Stomach (tissue), 9 donors: ENCODE results near the gene MS4A5. TPM values are rescaled to one million over a fixed set of nuclear protein-coding genes. Genes with fewer than 3 reads are reported as not detected.

ENCODE experiments used
- DNase-seq, 2 donors: peaks; one replicate each; pipeline versions ENCODE4 v3.0.0 to v3.0.0-alpha.2; 2013 to 2019
- H3K27ac ChIP-seq, 5 donors: fragments of 200-600 bp in 4 of 5; sonication (generic) in 4 of 5; one replicate each; pipeline ENCODE4 v1.5.1; 2013 to 2019; ENCODE audit warnings: mild to moderate bottlenecking in 1 of 5, moderate library complexity in 1 of 5
- H3K27me3 ChIP-seq, 3 donors: fragments of 200-600 bp; sonication (generic); one replicate each; pipeline ENCODE4 v1.5.1; 2017 to 2019; ENCODE audit warnings: mixed run types in 1 of 3
- H3K36me3 ChIP-seq, 4 donors: fragments of 200-600 bp; sonication (generic); 1 replicate in 3 of 4; 2 replicates in 1 of 4; pipeline ENCODE4 v1.5.1; 2016 to 2019
- H3K4me1 ChIP-seq, 4 donors: fragments of 200-600 bp; sonication (generic); one replicate each; pipeline ENCODE4 v1.5.1; 2016 to 2019
- H3K4me3 ChIP-seq, 4 donors: fragments of 200-600 bp; sonication (generic) in 3 of 4; one replicate each; pipeline ENCODE4 v1.5.1; 2016 to 2019; ENCODE audit warnings: mild to moderate bottlenecking in 1 of 4
- H3K9me3 ChIP-seq, 4 donors: fragments of 200-600 bp; sonication (generic); one replicate each; pipeline ENCODE4 v1.5.1; 2016 to 2019
- CTCF ChIP-seq, 7 experiments: fragments of 450-650 bp in 4 of 7; fragments of 200-600 bp in 3 of 7; sonication (generic) in 3 of 7; IDR thresholded peaks; one replicate each; pipeline ENCODE4 v1.5.1; 2016 to 2019; ENCODE audit warnings: antibody characterized with exemption in 7 of 7, control low read depth in 2 of 7, mild to moderate bottlenecking in 1 of 7
- EP300 ChIP-seq: sonication (generic); formaldehyde crosslinking; IDR thresholded peaks from one replicate; pipeline ENCODE4 v1.6.1; 2017; ENCODE audit warnings: antibody characterized with exemption
- POLR2A ChIP-seq, 4 donors: fragments of 450-650 bp; IDR thresholded peaks; one replicate each; pipeline ENCODE4 v1.6.1; 2016; ENCODE audit warnings: antibody characterized with exemption in 4 of 4, control low read depth in 2 of 4, mild to moderate bottlenecking in 1 of 4, moderate library complexity in 1 of 4
- POLR2AphosphoS5 ChIP-seq, 3 donors: sonication (generic); formaldehyde crosslinking; IDR thresholded peaks; one replicate each; pipeline ENCODE4 v1.6.1; 2016; ENCODE audit warnings: antibody characterized with exemption in 3 of 3
- WGBS, 5 donors: extraction: QIAGEN DNeasy Blood & Tissue Kit in 3 of 5; methylation state at CpG; one replicate each; pipeline versions ENCODE4 v1.1.5 to v1.1.7; 2013 to 2018; 5-methylcytosine and 5-hydroxymethylcytosine counted together
- intact Hi-C: fragments of 100-400 bp; cut with DNase I; formaldehyde crosslinking; loops from one replicate; pipeline ENCODE4 v1.15.1; 2023; ENCODE audit warnings: low total_unique reads
- polyA plus RNA-seq, 3 donors: library from polyadenylated mRNA; stranded (reverse); fragments of 200-250 nt; gene quantifications; one replicate each; pipeline ENCODE4 v1.2.3, GENCODE V29; 2013
- total RNA-seq, 5 donors: library from RNA; depleted of rRNA; stranded (reverse); fragments of >200 nt; gene quantifications; one replicate each; pipeline versions ENCODE4 v1.1.0 to v1.2.3, GENCODE V29; 2014 to 2016
- donor health status: healthy with polysubstance abuse.
- donor health status: Bipolar disorder and iron deficiency.
- donor health status: healthy.

Gene MS4A5
- total and polyA plus RNA-seq, 8 donors, result not detected

GRCh38 chr11:60393016-60393415, 36.4 kb upstream of the MS4A5 start:
- intact Hi-C loops, result no loop called here
- 75 to 91% (median 87%) methylated on average over 5 of the region's 5 CpGs for WGBS, 5 donors
- TF ChIP-seq POLR2AphosphoS5 (IDR thresholded peaks at IDR 0.05), result no peak
- TF ChIP-seq POLR2A (IDR thresholded peaks at IDR 0.05), result no peak
- no peak for TF ChIP-seq CTCF (IDR thresholded peaks at IDR 0.05)
- no peak for TF ChIP-seq EP300
- Histone ChIP-seq H3K4me1 (no peaks in the 10 kb centered on the region), H3K27ac (no peak overlapping the region), H3K9me3 (no peaks in the 10 kb centered on the region), H3K36me3 (no peaks in the 10 kb centered on the region), H3K4me3 (no peak overlapping the region), H3K27me3 (no peaks in the 10 kb centered on the region)
- no peak for DNase-seq

- H3K4me1 ChIP-seq, result no peaks in the 10 kb centered on the region
- intact Hi-C loops, result no loop called here
- TF ChIP-seq EP300 (no peak), CTCF (IDR thresholded peaks at IDR 0.05) (no peak), POLR2AphosphoS5 (IDR thresholded peaks at IDR 0.05) (no peak), POLR2A (IDR thresholded peaks at IDR 0.05) (no peak)
- H3K36me3 ChIP-seq, result no peaks in the 10 kb centered on the region
- H3K27me3 ChIP-seq, result no peaks in the 10 kb centered on the region
- H3K4me3 ChIP-seq, result no peak overlapping the region
- no peak overlapping the region for H3K27ac ChIP-seq
- WGBS, 5 donors, result 75 to 82% (median 79%) methylated on average over 7 of the region's 7 CpGs
- no peaks in the 10 kb centered on the region for H3K9me3 ChIP-seq
- no peak for DNase-seq
Measured at GRCh38 chr11:60394666-60395380, 34.5 kb upstream of the MS4A5 start.

GRCh38 chr11:60396382-60396781, 33.0 kb upstream of the MS4A5 start, which contains the start of gene MS4A14:
MS4A14 (plus strand) TSS chr11:60396459; CDS start chr11:60396579, 120 bp downstream.
- Histone ChIP-seq H3K4me1 (no peaks in the 10 kb centered on the region), H3K36me3 (no peaks in the 10 kb centered on the region), H3K27me3 (no peaks in the 10 kb centered on the region), H3K27ac (peak within 1 kb of the TSS in 1 of 5 donors; percentile 21), H3K4me3 (no peak within 1 kb of the TSS), H3K9me3 (no peaks in the 10 kb centered on the region)
- intact Hi-C loops, result no loop called here
- TF ChIP-seq CTCF (IDR thresholded peaks at IDR 0.05), result no peak
- no peak for TF ChIP-seq EP300
- TF ChIP-seq POLR2A (IDR thresholded peaks at IDR 0.05), result no peak
- TF ChIP-seq POLR2AphosphoS5 (IDR thresholded peaks at IDR 0.05), result no peak
- WGBS, 5 donors, result 55 to 72% (median 62%) methylated on average over 3 of the region's 3 CpGs
- DNase-seq, result no peak

- intact Hi-C loops, result no loop called here
- TF ChIP-seq POLR2AphosphoS5 (IDR thresholded peaks at IDR 0.05), result no peak
- no peak for TF ChIP-seq POLR2A (IDR thresholded peaks at IDR 0.05)
- TF ChIP-seq EP300, result no peak
- no peak for TF ChIP-seq CTCF (IDR thresholded peaks at IDR 0.05)
- H3K9me3 ChIP-seq, result no peaks in the 10 kb centered on the region
- WGBS, 5 donors, result 0 to 8% (median 6%) methylated on average over 1 of the region's 1 CpG
- H3K4me3 ChIP-seq, result no peak overlapping the region
- H3K4me1 ChIP-seq, result no peaks in the 10 kb centered on the region
- no peaks in the 10 kb centered on the region for H3K36me3 ChIP-seq
- DNase-seq, result peak in 1 of 2 donors; percentile 7
- no peaks in the 10 kb centered on the region for H3K27me3 ChIP-seq
- no peak overlapping the region for H3K27ac ChIP-seq
Measured at GRCh38 chr11:60396799-60397198, 32.6 kb upstream of the MS4A5 start.
